Ectodermal cell (in vitro differentiated cells): ENCODE results near the gene GRIP1.

Source experiments
- H3K27ac ChIP-seq: 2 replicates; pipeline ENCODE4 v1.7.0; 2013; ENCODE audit warnings: mild to moderate bottlenecking, low read depth, low read length; ENCODE audit not compliant: insufficient read depth, poor library complexity, severe bottlenecking
- H3K27me3 ChIP-seq: 2 replicates; pipeline ENCODE4 v1.7.0; 2013; ENCODE audit warnings: mild to moderate bottlenecking, low read length; ENCODE audit not compliant: insufficient read depth, control insufficient read depth, poor library complexity, severe bottlenecking
- H3K36me3 ChIP-seq: one replicate; pipeline ENCODE4 v1.7.0; 2013; ENCODE audit warnings: low read length; ENCODE audit not compliant: control insufficient read depth, insufficient read depth
- H3K4me1 ChIP-seq: one replicate; pipeline ENCODE4 v1.7.0; 2013; ENCODE audit warnings: low read length; ENCODE audit not compliant: control insufficient read depth, insufficient read depth
- H3K4me3 ChIP-seq: 2 replicates; pipeline ENCODE4 v1.7.0; 2013; ENCODE audit warnings: low read depth, low read length, control low read depth; ENCODE audit not compliant: insufficient read depth
- H3K9me3 ChIP-seq: 2 replicates; pipeline ENCODE4 v1.7.0; 2013; ENCODE audit warnings: mild to moderate bottlenecking, low read length, moderate library complexity; ENCODE audit not compliant: control insufficient read depth
- WGBS, 2 experiments: methylation state at CpG; one replicate each; pipeline ENCODE4 v1.1.7; 2013; ENCODE audit warnings: missing lambda C conversion rate in 2 of 2; 5-methylcytosine and 5-hydroxymethylcytosine counted together

Gene GRIP1

DNA sequence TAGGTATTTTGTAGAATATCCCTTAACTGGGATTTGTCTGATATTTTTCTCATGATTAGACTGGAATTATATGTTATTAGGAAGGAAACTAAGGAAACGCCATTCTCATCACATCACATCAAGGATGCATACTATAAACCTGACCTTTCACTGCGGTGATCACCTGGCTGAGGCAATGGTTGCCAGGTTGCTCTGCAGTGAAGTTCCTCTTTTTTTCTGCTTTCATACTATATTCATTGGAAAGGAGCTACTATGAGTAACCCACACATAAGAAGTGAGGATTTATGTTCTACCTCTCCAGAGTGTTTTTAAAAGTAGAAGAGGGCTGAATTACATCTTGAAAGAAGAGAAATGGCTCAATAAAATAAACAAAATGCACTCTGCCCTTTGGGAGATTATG, 31.0 kb upstream of the GRIP1 start:
- Histone ChIP-seq H3K4me1 (no peaks in the 10 kb centered on the region), H3K27ac (no peak overlapping the region), H3K4me3 (no peak overlapping the region), H3K36me3 (no peaks in the 10 kb centered on the region), H3K9me3 (no peaks in the 10 kb centered on the region), H3K27me3 (no peaks in the 10 kb centered on the region)
- 91 to 96% methylated on average over 1 to 2 of the region's 2 CpGs for WGBS, 2 experiments

DNA sequence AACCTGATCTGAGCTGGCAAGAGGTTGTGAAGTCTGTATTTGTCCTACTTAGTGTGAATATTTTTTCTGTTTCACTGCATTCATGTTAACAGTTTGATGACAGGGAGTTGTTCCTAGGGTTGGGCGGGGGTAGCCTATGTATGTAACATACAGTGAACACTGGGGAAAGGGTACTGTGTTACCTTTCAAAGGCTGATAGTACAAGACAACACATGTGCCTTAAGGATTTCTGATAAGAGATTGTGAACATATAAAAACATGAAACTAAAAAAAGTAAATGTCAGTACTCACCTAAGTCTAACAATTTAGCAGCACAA, 30.5 kb upstream of the GRIP1 start:
- 78 to 97% methylated on average over 1 of the region's 1 CpG for WGBS, 2 experiments
- H3K4me1 ChIP-seq: no peaks in the 10 kb centered on the region

DNA sequence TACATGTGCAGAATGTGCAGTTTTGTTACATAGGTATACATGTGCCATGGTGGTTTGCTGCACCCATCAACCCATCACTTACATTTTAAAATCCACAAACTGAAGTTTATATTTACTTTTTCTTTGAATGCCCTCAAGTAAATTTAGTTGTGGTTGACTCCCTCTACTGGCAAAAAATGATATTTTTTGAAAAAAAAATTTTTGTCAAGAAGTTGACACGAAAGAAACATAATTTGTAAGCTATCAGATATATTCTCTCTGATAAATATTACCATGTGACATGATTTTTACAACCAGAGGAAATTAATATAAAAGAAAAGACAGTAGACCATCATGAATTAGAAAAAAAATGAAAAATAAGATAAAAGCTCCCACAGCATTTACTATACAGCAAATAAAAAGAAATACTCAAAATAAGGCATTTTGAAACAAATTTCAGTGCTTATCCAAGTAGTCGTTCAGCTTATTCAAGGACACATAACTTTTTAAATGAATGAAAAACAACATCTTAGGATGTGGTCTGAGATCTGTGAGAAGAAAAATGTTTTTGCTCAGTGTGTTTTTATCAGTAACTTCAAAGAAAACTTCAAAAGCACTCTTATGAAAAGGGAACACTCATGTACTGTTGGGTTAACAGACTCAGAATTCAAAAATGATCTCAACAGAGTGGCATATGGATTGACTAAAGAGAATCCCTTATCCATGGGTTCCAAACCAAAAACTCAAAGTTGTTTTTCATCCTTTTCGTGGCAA, 30.0 kb upstream of the GRIP1 start:
- no peaks in the 10 kb centered on the region for H3K27me3 ChIP-seq
- H3K27ac ChIP-seq: no peak overlapping the region
- no peaks in the 10 kb centered on the region for H3K36me3 ChIP-seq
- H3K4me3 ChIP-seq: no peak overlapping the region
- 86% methylated on average over 2 of the region's 3 CpGs for WGBS, 2 experiments
- no peaks in the 10 kb centered on the region for H3K9me3 ChIP-seq
- H3K4me1 ChIP-seq: no peaks in the 10 kb centered on the region

More for the DNA sequence above, 30.5 kb upstream of the GRIP1 start:
- H3K4me3 ChIP-seq: no peak overlapping the region
- no peak overlapping the region for H3K27ac ChIP-seq
- H3K36me3 ChIP-seq: no peaks in the 10 kb centered on the region
- H3K9me3 ChIP-seq: no peaks in the 10 kb centered on the region
- H3K27me3 ChIP-seq: no peaks in the 10 kb centered on the region

DNA sequence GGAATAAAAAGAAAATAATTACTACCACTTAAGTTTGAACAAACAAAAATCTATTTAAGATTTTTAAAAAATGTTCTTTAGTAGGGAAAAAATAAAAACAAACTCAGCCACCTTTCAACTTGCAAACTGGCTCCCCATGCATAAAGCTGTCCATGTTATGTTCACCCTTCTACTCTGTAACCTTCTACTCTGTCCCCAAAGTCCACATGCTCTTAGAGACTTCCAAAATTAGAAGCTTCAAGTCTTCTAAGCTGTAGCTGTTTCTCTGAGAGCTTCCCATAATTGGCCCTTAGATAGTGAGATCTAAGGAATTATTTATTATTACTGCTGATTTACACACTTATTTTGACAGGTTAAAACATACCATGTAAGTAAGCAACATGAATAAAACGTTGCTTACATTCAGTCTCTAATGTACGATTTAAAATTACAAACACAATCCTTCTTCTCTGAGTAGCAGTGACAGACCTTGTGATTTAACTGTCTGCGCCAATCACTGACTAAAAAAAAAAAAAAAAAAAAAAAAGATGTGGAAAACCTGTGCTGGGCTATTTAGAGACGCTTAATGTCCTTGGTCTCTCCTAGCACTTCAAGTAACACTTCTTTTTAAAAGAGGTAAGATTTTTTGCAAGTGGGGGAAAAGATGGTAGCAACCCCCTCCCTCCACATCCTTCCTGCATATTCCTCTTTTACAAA, 28.3 kb upstream of the GRIP1 start:
- no peaks in the 10 kb centered on the region for H3K27me3 ChIP-seq
- H3K27ac ChIP-seq: no peak overlapping the region
- no peaks in the 10 kb centered on the region for H3K4me1 ChIP-seq
- no peaks in the 10 kb centered on the region for H3K9me3 ChIP-seq
- no peak overlapping the region for H3K4me3 ChIP-seq
- WGBS, 2 experiments: 89 to 93% methylated on average over 3 of the region's 4 CpGs
- H3K36me3 ChIP-seq: no peaks in the 10 kb centered on the region

DNA sequence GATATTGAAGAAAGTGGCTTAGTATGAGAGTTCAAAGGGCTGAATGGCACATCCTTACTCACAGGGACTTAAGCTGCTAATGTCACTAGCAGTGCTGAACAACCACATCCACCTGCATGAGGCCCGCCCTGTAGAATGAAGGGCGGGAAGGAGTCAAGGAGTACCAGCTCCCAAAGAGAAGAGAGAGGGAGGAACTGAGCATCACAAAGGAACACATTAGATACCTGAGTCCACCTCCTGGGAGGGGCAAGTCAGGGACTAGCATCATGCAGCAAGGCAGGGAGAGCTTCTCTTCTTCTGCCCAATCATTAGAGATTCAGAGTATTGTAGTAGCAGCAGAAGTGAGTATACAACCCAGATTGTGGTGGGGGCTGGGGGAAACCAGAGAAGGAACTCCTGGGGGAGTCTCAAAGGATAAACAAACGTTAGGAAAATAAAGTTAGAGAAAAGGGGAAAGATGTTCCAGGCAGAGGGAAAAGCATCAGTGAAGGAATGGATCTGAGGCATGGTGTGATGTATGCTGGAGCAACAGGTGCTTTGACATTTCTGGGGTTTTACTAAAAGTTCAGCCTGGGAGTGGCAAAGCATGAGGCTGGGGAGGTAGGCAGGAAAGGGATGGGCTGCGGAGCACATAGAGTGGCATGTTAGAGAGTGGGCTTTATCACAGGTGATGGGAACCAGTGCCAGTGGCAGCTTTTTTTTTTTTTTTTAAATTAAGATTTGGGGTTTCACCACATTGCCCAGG, 21.0 kb upstream of the GRIP1 start:
- Histone ChIP-seq H3K4me3 (no peak overlapping the region), H3K27ac (no peak overlapping the region), H3K4me1 (no peaks in the 10 kb centered on the region), H3K36me3 (no peaks in the 10 kb centered on the region), H3K9me3 (no peaks in the 10 kb centered on the region), H3K27me3 (no peaks in the 10 kb centered on the region)
- WGBS, 2 experiments: 75 to 79% methylated on average over 4 of the region's 4 CpGs

DNA sequence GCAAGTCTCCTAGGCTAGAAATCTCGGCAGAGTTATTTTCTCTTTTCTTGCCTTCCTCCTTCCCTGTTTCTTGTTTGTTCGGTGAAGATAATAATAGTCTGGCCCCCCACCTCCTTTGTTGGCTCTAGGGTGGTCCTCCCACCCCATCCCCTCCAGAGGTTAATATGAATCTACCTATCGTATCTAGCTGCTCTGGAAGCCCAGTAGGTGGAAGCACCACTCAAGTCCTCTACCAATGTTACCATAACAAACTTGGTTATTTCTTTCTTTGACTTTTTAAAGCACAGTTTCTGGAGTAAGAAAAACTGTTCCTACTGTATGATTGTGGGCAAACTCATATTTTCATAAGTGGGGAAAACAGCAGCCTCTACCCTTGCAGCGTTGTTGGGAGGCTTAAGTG, 19.7 kb upstream of the GRIP1 start:
- H3K4me3 ChIP-seq: no peak overlapping the region
- 85 to 92% methylated on average over 4 of the region's 4 CpGs for WGBS, 2 experiments

DNA sequence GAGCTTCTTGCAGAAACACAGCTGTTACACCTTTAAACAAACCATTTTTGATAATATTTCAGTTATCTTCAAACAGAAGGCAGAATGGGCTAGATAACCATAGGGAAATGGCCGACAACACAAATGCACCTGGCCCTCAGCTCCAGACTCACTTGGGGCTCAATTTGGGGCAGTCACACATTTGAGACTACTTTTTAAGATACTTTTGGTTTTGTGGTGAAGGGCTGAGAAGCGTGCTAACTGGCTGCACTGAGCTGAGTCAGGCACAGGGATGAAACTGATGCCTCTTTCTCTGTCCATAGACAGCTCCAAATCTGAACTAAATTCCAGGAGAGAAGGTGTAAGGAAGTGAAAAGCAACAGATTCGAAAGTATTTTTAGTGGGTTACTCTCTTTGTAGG, 18.5 kb upstream of the GRIP1 start:
- H3K27ac ChIP-seq: no peak overlapping the region
- H3K9me3 ChIP-seq: no peaks in the 10 kb centered on the region
- H3K36me3 ChIP-seq: no peaks in the 10 kb centered on the region
- 90 to 91% methylated on average over 3 of the region's 3 CpGs for WGBS, 2 experiments
- H3K27me3 ChIP-seq: no peaks in the 10 kb centered on the region
- H3K4me3 ChIP-seq: no peak overlapping the region
- H3K4me1 ChIP-seq: no peaks in the 10 kb centered on the region

More for the DNA sequence above, 19.7 kb upstream of the GRIP1 start:
- H3K36me3 ChIP-seq: no peaks in the 10 kb centered on the region
- no peaks in the 10 kb centered on the region for H3K27me3 ChIP-seq
- H3K27ac ChIP-seq: no peak overlapping the region
- H3K4me1 ChIP-seq: no peaks in the 10 kb centered on the region
- no peaks in the 10 kb centered on the region for H3K9me3 ChIP-seq

DNA sequence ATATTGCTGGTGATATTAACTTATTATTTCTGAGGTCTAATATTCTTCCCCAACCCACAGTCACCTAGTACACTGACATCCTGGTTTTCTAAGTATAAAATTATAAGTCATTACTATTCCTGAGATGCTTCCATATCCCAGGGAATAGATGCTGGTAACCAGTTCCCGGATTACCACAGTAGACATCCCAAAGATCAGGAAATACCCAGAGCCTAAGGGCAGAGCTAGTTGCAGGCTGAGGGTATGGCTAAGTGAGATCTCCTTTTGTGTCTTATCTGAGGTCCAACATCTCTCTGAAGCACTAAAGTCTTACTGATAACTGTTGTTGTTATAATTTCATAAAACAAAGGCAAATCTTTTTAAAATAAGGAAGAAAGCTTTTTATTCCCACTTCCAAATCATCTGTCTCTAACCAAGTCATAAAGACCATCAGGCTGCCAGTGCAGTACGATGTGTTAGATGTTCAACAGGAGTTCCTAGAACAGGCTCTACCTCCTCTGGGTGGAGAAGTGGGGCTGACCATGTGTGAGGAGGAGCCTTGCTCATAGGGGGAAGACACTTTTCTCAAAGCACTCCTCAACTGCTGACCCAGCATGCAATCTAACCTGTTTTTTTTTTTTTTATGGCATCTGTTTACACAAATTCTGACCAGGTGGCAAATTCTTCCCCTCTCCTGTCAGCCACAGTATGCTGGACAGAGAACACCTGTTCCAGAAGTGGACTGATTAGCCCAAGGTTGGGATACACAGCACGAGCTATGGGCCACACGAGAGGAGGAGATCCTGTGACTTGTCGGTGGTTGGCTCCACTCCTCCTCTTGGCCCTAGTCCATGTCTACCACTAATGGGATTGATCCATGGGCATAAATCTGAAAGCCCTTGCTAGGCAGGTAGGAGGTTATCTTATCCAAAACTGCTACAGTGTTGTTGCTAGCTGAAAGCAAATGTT, 16.1 kb upstream of the GRIP1 start:
- H3K27ac ChIP-seq: no peak overlapping the region
- 87 to 88% methylated on average over 4 to 5 of the region's 5 CpGs for WGBS, 2 experiments
- H3K4me1 ChIP-seq: no peaks in the 10 kb centered on the region
- H3K4me3 ChIP-seq: no peak overlapping the region
- no peaks in the 10 kb centered on the region for H3K36me3 ChIP-seq
- no peaks in the 10 kb centered on the region for H3K9me3 ChIP-seq
- H3K27me3 ChIP-seq: no peaks in the 10 kb centered on the region

DNA sequence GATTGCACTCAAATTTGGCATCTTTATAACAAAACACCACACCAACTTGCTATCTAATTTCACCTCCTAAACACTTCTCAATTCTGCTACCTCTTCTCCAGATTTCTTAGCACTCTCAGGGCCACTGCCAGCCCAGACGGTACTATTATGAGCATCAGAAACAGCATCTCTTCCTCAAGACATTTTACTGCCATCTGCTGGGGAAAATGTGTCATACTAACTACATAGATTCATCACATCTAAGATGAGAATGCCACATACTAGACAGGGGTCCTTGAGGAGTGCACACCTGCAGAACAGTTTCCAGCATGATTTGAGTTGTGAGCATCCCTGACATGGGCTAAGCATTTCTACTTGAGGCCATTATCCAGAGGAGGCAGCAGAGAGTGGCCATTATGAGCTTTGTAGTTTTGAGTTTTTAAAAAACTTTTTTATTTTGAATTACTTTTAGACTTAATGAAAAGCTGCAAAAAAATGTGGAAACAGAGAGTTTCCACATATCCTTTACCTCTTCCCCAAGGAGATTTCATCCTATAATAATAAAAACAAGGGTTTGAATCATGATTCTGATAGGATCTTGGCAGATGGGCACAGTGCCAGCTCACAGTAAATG, 15.1 kb upstream of the GRIP1 start:
- 42% methylated on average over 1 of the region's 1 CpG for WGBS, 2 experiments
- Histone ChIP-seq H3K27ac (no peak overlapping the region), H3K4me3 (no peak overlapping the region), H3K9me3 (no peaks in the 10 kb centered on the region), H3K27me3 (no peaks in the 10 kb centered on the region), H3K4me1 (no peaks in the 10 kb centered on the region), H3K36me3 (no peaks in the 10 kb centered on the region)
